HG03575 (cell line): Measurements from ENCODE around the gene NOL4L.

Source experiments
- ATAC-seq: cut with Tn5 transposase; IDR thresholded peaks from one replicate; pipeline ENCODE4 v1.9.1; 2021; ENCODE audit not compliant: unreplicated experiment, insufficient number of reproducible peaks, low FRiP score; ENCODE audit errors: extremely low read depth

The NOL4L gene

DNA sequence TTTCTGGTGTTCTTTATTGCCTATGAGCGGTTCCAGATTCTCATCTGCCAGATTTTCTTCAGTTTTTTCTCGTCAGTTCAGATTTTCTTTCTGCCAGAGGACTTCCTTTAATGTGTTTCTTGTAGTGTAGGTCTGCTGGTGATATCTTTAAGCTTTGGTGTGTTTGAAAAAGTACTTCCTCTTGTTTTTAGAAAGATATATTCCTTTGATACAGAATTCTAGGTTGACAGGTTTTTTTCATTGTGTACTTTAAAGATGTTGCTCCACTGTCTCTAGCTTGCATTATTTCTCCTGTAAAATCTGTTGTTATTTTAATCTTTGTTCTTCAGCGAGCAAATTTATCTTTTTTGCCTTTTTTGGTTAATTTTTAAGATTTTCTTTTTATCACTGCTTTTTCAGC lies 190.1 kb downstream of the NOL4L start:
- no peak for ATAC-seq
